Measurements from ENCODE around the gene PCSK5.
"Not testable (repeated sequence)": the region's sequence is repeated elsewhere in the genome, so short reads cannot be mapped to it uniquely, and the experiment has no call there.

The PCSK5 gene

GRCh38 chr9:75963321-75963720 lies 72.8 kb downstream of the PCSK5 start:
- not testable (repeated sequence) for DNase-seq (ENCODE audit: low spot score)

DNA sequence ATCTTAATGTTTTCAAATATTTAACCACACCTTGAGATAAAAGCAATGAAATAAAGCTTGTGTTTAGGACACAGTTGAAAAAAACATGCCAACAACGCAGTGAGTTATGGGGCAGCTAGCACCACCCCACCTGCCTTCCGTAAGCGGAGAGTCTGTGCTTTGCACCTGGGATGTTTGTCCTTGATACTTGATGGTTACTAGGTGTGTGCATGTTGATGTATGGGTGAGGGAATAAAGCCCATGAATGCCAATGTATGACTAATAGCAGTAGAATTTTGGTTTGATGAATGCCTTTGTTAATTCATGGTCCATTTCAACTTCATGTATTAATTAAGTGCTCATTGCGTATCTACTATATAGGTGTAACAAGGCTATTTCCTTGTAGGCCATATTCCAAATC lies 74.0 kb downstream of the PCSK5 start:
- DNase-seq (ENCODE audit: low spot score): peak; percentile 89

- no peak for DNase-seq (ENCODE audit: low spot score)
These were observed 74.8 kb downstream of the PCSK5 start for GRCh38 chr9:75965231-75965630.

DNA sequence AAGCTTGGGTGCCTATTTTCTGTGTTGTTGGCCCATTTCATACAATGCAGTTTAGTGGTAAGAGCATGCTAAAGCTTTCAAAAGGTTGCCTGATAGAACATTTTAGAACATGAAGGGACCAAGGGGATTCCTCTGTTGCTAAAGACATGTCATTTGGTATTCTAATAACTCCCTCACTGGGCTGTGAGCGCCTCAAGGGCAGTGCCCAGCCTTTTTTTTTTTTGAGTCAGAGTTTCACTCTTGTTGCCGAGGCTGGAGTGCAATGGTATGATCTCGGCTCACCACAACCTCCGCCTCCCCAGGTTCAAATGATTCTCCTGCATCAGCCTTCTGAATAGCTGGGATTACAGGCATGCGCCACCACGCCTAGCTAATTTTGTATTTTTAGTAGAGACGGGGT lies 77.1 kb downstream of the PCSK5 start:
- DNase-seq (ENCODE audit: low spot score): peak; percentile 18

- no peak for DNase-seq (ENCODE audit: low spot score)
These were observed 83.7 kb downstream of the PCSK5 start for GRCh38 chr9:75974016-75974766.

GRCh38 chr9:75975071-75975470 lies 84.6 kb downstream of the PCSK5 start:
- DNase-seq (ENCODE audit: low spot score): no peak

- DNase-seq (ENCODE audit: low spot score): no peak
These were observed 86.1 kb downstream of the PCSK5 start for GRCh38 chr9:75976549-75976948.

GRCh38 chr9:75979362-75979761 lies 88.9 kb downstream of the PCSK5 start:
- peak; percentile 18 for DNase-seq (ENCODE audit: low spot score)

DNA sequence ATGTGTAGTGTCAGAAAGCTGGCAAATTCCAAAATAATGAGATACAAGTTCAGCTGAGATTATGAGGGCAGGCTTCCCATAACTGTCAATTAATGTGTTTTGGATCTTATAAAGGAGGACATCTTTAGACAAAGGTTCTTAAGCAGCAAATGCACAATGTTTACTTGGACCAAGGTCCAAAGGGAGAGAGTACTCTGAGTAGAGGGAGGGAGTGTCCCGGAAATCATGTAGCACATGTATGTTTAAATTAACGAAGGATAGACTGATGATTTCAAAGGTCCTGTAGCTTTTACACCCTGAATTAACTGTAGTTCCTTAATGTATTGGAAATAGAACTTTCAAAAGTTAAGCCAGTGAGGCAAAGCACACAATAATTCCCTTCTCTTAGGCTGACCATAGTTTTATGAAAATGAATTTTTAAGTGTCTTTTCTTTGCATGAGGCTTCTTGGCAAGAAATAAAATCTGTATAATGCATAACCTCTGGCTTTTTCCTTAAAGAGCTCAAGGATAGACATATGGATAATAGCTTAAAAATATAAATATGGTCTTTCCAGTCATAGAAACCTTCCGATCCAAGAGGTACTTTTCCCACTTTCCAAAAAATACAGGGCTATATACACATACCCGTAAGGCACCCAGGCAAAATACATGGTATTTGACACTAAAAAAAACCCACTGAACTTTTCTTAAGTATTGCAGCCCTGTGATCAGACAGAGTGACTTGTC lies 93.0 kb downstream of the PCSK5 start:
- no peak for DNase-seq (ENCODE audit: low spot score)

DNA sequence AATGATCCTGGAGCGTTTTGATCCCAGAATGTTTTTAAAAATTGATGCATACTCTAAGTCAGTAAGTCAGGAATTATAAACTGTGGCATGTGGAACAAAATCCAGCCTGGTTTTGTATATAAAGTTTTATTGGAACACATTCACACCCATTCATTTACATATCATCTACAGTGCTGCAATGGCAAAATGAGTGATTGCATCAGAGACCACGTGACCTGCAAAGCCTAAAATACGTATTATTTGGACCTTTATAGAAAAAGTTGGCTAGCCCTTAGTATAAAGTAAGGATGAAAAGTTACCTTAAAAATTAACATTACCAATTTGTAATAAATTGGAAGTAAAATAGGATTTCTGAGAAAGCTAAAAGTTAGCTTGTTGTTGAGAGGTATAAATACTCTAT lies 95.0 kb downstream of the PCSK5 start:
- no peak for DNase-seq (ENCODE audit: low spot score)

- no peak for DNase-seq (ENCODE audit: low spot score)
These were observed 98.2 kb downstream of the PCSK5 start for GRCh38 chr9:75988663-75989062.

- DNase-seq (ENCODE audit: low spot score): no peak
These were observed 99.7 kb downstream of the PCSK5 start for GRCh38 chr9:75990156-75990555.

DNA sequence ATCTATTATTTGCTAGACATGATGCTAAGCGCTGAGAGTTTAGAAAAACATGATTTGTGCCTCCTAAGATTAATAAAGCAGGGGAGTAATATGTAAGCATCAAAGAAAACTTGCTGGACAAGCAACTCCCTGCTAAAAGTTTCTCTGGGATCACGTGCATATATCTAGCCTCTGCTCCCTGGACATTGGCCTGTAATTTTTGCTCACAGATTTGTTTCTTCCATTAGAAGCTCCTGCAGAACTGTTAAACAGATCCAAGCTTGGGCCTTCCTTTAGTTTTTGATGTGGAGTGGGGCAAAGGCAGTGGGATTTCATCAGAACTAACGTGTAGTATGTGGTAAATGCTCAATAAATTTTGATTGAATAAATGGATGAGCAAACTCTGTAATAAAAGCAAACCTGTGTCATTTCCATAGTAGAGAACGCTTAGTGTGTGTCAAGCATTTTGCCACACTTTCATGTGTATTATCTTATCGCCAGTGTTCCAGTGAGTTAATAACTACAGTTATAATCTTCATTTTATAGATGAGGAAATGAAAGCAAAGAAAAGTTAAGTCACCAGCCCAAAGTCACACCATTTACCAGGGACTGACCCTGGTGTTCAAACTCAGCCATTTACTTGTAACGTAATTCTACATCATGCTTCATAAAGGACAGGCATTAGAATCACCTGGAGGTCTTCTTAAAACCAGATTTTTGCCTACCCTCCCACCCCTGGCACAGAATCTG lies 100.3 kb downstream of the PCSK5 start:
- DNase-seq (ENCODE audit: low spot score): no peak

GRCh38 chr9:75992482-75993206 lies 102.2 kb downstream of the PCSK5 start:
- DNase-seq (ENCODE audit: low spot score): peak; percentile 34

- DNase-seq (ENCODE audit: low spot score): peak; percentile 82
These were observed 103.0 kb downstream of the PCSK5 start for GRCh38 chr9:75993434-75993833.

DNA sequence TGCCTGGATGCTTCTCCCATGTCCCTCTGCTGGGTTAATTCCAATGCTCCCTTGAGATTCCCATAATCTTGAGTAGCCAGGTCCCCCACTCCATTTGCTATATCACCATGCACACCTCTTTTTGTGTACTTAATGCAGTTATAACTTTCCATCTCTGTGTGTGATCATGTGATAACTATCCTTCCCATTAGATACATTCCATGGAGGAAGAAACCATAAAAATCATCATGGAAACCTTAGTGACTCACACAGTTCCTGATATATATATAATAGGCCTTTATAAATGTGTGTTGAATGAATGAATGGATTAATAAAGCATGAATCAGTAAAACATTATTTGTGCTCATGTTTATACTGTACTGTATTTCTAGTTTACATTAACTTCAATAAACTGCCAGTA lies 104.6 kb downstream of the PCSK5 start:
- peak; percentile 52 for DNase-seq (ENCODE audit: low spot score)

GRCh38 chr9:75996726-75997125 lies 106.3 kb downstream of the PCSK5 start:
- peak; percentile 23 for DNase-seq (ENCODE audit: low spot score)

DNA sequence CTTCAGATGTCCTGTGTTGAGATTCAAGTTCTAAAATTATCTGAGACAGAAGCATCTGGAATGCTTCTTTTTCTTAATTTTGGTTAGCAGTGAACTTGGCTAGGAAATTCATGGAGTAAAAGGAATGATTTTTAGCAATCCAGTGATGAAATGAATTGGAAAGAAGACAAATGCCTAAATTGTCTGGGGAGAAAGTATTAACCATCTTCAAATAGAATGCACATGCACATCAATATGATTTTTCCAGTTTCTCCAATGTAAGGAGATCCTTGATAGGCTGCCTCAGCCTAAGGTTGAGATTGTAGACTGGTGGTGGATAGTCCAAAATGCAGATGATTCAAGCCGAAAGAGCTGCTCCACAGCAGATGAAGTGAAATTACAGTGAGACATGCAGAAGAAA lies 106.7 kb downstream of the PCSK5 start:
- DNase-seq (ENCODE audit: low spot score): no peak

- no peak for DNase-seq (ENCODE audit: low spot score)
These were observed 107.8 kb downstream of the PCSK5 start for GRCh38 chr9:75998096-75998780.

DNA sequence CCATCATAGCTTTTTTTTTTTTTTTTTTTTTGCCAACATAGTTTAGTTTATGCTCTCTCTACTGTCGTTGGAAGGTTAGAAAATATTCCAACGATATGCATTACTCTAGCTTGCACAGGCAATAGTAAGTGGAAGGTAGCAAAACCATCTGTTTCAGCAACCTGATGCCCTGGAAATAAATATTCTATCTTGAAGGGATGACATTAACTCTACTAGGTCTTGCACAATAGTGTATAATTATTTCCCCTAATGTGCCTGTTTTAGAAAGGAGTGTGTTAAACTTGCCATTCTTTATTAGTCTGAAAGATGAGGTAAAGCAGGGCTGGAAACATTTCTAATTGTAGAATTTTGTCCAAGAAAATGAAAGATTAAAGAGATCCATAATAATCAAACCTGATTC lies 111.0 kb downstream of the PCSK5 start:
- DNase-seq (ENCODE audit: low spot score): no peak

- no peak for DNase-seq (ENCODE audit: low spot score)
These were observed 112.6 kb downstream of the PCSK5 start for GRCh38 chr9:76003041-76003440.

DNA sequence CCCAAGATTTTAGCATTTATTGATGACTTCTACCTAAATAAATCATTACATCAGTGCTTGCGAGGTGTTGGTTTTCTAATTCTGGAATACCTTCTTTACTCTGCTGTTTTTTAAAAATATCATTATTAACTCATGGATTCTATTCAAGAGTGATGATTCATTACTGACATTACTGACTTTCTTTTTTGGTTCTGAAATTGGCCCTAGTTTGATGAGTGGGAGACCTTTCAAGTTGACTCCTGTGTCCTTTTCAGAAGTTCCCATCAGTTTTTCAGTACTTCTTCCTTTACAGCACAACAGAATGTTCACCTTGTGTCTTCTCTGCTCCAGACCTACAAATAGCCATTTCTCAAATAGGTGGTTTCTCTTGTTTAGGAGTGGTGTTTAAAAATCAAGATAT lies 114.1 kb downstream of the PCSK5 start:
- no peak for DNase-seq (ENCODE audit: low spot score)

All from kidney tubule cell (primary cell).